IPS-18a (cell line): Measurements from ENCODE around the gene ESPL1.

ENCODE experiments used
- H3K27ac ChIP-seq: one replicate; pipeline ENCODE4 v1.5.1; 2013; ENCODE audit warnings: low read length
- H3K27me3 ChIP-seq: one replicate; pipeline ENCODE4 v1.6.1; 2013; ENCODE audit warnings: mild to moderate bottlenecking, low read length; ENCODE audit not compliant: control insufficient read depth, insufficient read depth
- H3K36me3 ChIP-seq: one replicate; pipeline ENCODE4 v1.6.1; 2013; ENCODE audit warnings: low read depth, low read length; ENCODE audit not compliant: control insufficient read depth
- H3K4me1 ChIP-seq: one replicate; pipeline ENCODE4 v1.6.1; 2013; ENCODE audit warnings: low read depth, low read length; ENCODE audit not compliant: control insufficient read depth
- H3K4me3 ChIP-seq: one replicate; pipeline ENCODE4 v1.5.1; 2013; ENCODE audit warnings: low read length
- H3K9ac ChIP-seq: one replicate; pipeline ENCODE4 v1.6.1; 2013; ENCODE audit warnings: mild to moderate bottlenecking, low read length, moderate library complexity
- H3K9me3 ChIP-seq: one replicate; pipeline ENCODE4 v1.6.1; 2013; ENCODE audit warnings: low read depth, low read length; ENCODE audit not compliant: control insufficient read depth

ESPL1 gene

GRCh38 chr12:53232646-53233461 is 35.2 kb upstream of the ESPL1 start:
- no peaks in the 10 kb centered on the region for H3K36me3 ChIP-seq
- H3K4me3 ChIP-seq: peak overlapping the region; percentile 48
- no peak overlapping the region for H3K9ac ChIP-seq
- H3K4me1 ChIP-seq: peaks cover 42% of the 10 kb centered on the region
- H3K27me3 ChIP-seq: peaks cover 6% of the 10 kb centered on the region
- no peaks in the 10 kb centered on the region for H3K9me3 ChIP-seq
- no peak overlapping the region for H3K27ac ChIP-seq

- no peaks in the 10 kb centered on the region for H3K36me3 ChIP-seq
- H3K4me1 ChIP-seq: peaks cover 42% of the 10 kb centered on the region
- H3K4me3 ChIP-seq: peak overlapping the region; percentile 48
- no peaks in the 10 kb centered on the region for H3K9me3 ChIP-seq
- H3K27ac ChIP-seq: no peak overlapping the region
- H3K27me3 ChIP-seq: peaks cover 6% of the 10 kb centered on the region
- no peak overlapping the region for H3K9ac ChIP-seq
These were observed 34.4 kb upstream of the ESPL1 start for GRCh38 chr12:53233671-53234121.

GRCh38 chr12:53234271-53234914 is 33.7 kb upstream of the ESPL1 start:
- Histone ChIP-seq H3K36me3 (no peaks in the 10 kb centered on the region), H3K27ac (no peak overlapping the region), H3K9me3 (no peaks in the 10 kb centered on the region), H3K27me3 (peaks cover 6% of the 10 kb centered on the region), H3K4me3 (peak overlapping the region; percentile 48), H3K9ac (no peak overlapping the region), H3K4me1 (peaks cover 42% of the 10 kb centered on the region)

- Histone ChIP-seq H3K36me3 (no peaks in the 10 kb centered on the region), H3K4me1 (peaks cover 37% of the 10 kb centered on the region), H3K27ac (no peak overlapping the region), H3K9me3 (no peaks in the 10 kb centered on the region), H3K27me3 (peaks cover 6% of the 10 kb centered on the region), H3K9ac (no peak overlapping the region), H3K4me3 (no peak overlapping the region)
These were observed 32.9 kb upstream of the ESPL1 start for GRCh38 chr12:53235164-53235563.

GRCh38 chr12:53235742-53236442 is 32.2 kb upstream of the ESPL1 start:
- H3K27ac ChIP-seq: no peak overlapping the region
- H3K27me3 ChIP-seq: peaks cover 6% of the 10 kb centered on the region
- no peak overlapping the region for H3K9ac ChIP-seq
- H3K4me1 ChIP-seq: peaks cover 40% of the 10 kb centered on the region
- no peaks in the 10 kb centered on the region for H3K36me3 ChIP-seq
- H3K9me3 ChIP-seq: no peaks in the 10 kb centered on the region
- H3K4me3 ChIP-seq: no peak overlapping the region

DNA sequence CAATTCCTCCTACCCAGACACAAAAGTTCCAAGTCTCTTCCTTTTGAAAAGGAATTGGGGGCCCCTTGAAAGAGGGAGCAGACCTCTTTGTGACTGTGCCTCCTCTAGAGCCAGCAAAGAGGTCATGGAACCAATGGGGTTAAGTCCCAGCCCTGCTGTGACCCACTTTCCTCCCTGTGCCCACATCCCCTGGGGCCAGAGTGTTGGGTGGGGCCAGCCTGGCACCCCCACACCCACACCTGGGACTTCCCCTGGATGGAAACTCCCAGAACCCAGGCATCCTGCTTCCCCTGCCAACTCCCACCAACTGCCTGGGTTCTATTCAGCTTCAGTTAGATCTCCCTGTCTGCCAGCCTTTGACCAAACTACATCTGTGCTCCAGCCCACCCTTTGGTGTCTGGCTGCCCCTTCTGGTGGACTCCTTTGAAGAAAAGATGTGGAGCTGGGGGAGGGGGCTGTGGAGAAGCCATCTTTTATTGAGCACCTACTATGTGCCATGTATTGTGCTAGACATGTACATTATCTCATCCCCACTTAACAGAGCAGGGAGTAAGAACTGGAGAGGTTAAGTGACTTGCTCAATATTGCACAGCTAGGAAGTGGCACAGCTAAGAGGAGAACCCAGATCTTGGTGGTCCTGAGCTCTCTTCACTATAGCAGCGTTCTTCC is 31.5 kb upstream of the ESPL1 start:
- H3K27ac ChIP-seq: no peak overlapping the region
- H3K9ac ChIP-seq: no peak overlapping the region
- no peaks in the 10 kb centered on the region for H3K9me3 ChIP-seq
- H3K36me3 ChIP-seq: no peaks in the 10 kb centered on the region
- no peaks in the 10 kb centered on the region for H3K27me3 ChIP-seq
- peaks cover 45% of the 10 kb centered on the region for H3K4me1 ChIP-seq
- no peak overlapping the region for H3K4me3 ChIP-seq

DNA sequence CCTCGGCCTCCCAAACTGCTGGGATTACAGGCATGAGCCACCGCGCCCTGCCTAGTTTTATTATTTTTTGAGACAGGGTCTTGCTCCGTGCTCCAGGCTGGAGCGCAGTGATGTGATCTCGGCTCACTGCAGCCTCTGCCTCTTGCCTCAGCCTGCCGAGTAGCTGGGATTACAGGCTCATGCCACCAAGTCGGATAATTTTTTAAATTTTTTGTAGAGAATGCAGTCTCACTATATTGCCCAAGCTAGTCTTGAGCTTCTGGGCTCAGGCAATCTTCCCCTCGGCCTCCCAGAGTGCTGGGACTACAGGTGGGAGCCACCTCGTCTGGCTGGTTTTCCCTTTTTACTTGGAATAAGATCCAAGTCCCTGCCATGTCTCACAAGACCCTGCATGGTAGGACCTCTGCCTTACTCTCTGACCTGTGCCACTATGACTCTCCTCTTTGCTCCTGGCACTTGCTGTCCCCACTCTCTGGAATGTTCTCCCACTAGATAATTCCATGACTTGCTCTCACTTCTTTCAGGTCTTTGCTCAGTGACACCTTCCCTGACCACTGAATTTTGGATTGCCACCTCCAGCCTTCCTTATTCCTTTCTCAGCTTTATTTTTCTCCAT is 28.3 kb upstream of the ESPL1 start:
- Histone ChIP-seq H3K27me3 (no peaks in the 10 kb centered on the region), H3K4me3 (no peak overlapping the region), H3K36me3 (no peaks in the 10 kb centered on the region), H3K4me1 (peaks cover 40% of the 10 kb centered on the region), H3K9ac (no peak overlapping the region), H3K9me3 (no peaks in the 10 kb centered on the region), H3K27ac (no peak overlapping the region)

- Histone ChIP-seq H3K4me3 (no peak overlapping the region), H3K9ac (no peak overlapping the region), H3K36me3 (no peaks in the 10 kb centered on the region), H3K27ac (no peak overlapping the region), H3K9me3 (no peaks in the 10 kb centered on the region), H3K27me3 (no peaks in the 10 kb centered on the region), H3K4me1 (peaks cover 26% of the 10 kb centered on the region)
These were observed 26.3 kb upstream of the ESPL1 start for GRCh38 chr12:53241623-53242412.

DNA sequence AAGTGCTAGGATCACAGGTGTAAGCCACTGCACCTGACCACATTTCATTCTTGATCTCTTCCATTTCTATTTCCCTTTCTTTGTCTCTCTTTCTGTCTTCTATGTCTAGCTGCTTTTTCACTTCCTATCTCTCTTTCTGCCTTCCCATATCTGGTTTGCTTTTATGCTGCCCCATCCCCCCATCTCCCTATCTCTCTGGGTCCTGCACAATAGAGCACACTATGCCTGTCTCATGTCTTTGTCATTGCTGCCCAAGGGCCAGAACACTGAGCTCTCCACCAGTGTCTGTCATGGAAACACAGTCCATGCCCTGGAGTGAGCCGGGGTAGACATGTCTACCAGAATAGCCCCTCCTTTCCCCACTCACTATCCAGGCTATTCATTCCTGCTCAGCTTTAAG is 23.8 kb upstream of the ESPL1 start:
- no peaks in the 10 kb centered on the region for H3K9me3 ChIP-seq
- H3K27me3 ChIP-seq: no peaks in the 10 kb centered on the region
- H3K4me3 ChIP-seq: no peak overlapping the region
- no peak overlapping the region for H3K9ac ChIP-seq
- peaks cover 26% of the 10 kb centered on the region for H3K4me1 ChIP-seq
- no peak overlapping the region for H3K27ac ChIP-seq
- H3K36me3 ChIP-seq: no peaks in the 10 kb centered on the region

GRCh38 chr12:53245286-53245685 is 22.8 kb upstream of the ESPL1 start:
- no peaks in the 10 kb centered on the region for H3K9me3 ChIP-seq
- no peak overlapping the region for H3K4me3 ChIP-seq
- H3K36me3 ChIP-seq: no peaks in the 10 kb centered on the region

More at GRCh38 chr12:53245286-53245685, 22.8 kb upstream of the ESPL1 start:
- no peak overlapping the region for H3K9ac ChIP-seq
- H3K4me1 ChIP-seq: peaks cover 26% of the 10 kb centered on the region
- no peaks in the 10 kb centered on the region for H3K27me3 ChIP-seq
- H3K27ac ChIP-seq: no peak overlapping the region
